Neuronal stem cell (in vitro differentiated cells): ENCODE measurements around the gene CDC42.

Experiments
- DNase-seq: peaks from one replicate; pipeline ENCODE4 v3.0.0-alpha.2; 2013; ENCODE audit warnings: low spot score
- H2AFZ ChIP-seq: one replicate; pipeline ENCODE4 v1.6.1; 2013; ENCODE audit warnings: mild to moderate bottlenecking, low read length, inconsistent platforms
- H2AK5ac ChIP-seq: 2 replicates; pipeline ENCODE4 v1.6.1; 2013; ENCODE audit warnings: low read depth, mild to moderate bottlenecking, inconsistent platforms, low read length, moderate library complexity, mixed read lengths
- H2BK120ac ChIP-seq: 2 replicates; pipeline ENCODE4 v1.6.1; 2013; ENCODE audit warnings: low read depth, mild to moderate bottlenecking, inconsistent platforms, low read length, moderate library complexity, mixed read lengths
- H2BK12ac ChIP-seq: one replicate; pipeline ENCODE4 v1.6.1; 2013; ENCODE audit warnings: low read length, inconsistent platforms
- H2BK15ac ChIP-seq: 2 replicates; pipeline ENCODE4 v1.6.1; 2013; ENCODE audit warnings: mild to moderate bottlenecking, low read length, inconsistent platforms, mixed read lengths
- H2BK5ac ChIP-seq: one replicate; pipeline ENCODE4 v1.6.1; 2013; ENCODE audit warnings: inconsistent platforms, mild to moderate bottlenecking, low read length, moderate library complexity
- H3K14ac ChIP-seq: one replicate; pipeline ENCODE4 v1.6.1; 2013; ENCODE audit warnings: low read length, inconsistent platforms
- H3K18ac ChIP-seq: 2 replicates; pipeline ENCODE4 v1.6.1; 2013; ENCODE audit warnings: low read length, inconsistent platforms
- H3K23ac ChIP-seq: 2 replicates; pipeline ENCODE4 v1.6.1; 2013; ENCODE audit warnings: low read depth, mild to moderate bottlenecking, mixed read lengths, low read length, inconsistent platforms; ENCODE audit not compliant: poor library complexity
- H3K27ac ChIP-seq: replicated peaks from 3 replicates; pipeline ENCODE4 v1.5.1; 2013; ENCODE audit warnings: low read length, inconsistent platforms
- H3K27me3 ChIP-seq, 3 experiments: 2 replicates each; pipeline ENCODE4 v1.6.1; 2013; ENCODE audit warnings: low read length in 3 of 3, mild to moderate bottlenecking in 2 of 3, inconsistent platforms in 1 of 3, low read depth in 1 of 3, mixed read lengths in 1 of 3, moderate library complexity in 1 of 3; ENCODE audit not compliant: control insufficient read depth in 3 of 3, insufficient read depth in 3 of 3
- H3K36me3 ChIP-seq, 2 donors: replicated peaks in 1 of 2; 2 replicates each; pipeline ENCODE4 v1.6.1; 2013; ENCODE audit warnings: low read length in 2 of 2; ENCODE audit not compliant: control insufficient read depth in 2 of 2, insufficient read depth in 2 of 2
- H3K4ac ChIP-seq: 2 replicates; pipeline ENCODE4 v1.6.1; 2013; ENCODE audit warnings: inconsistent platforms, mild to moderate bottlenecking, low read length, moderate library complexity
- H3K4me1 ChIP-seq, 2 donors: 1 replicate in 1 of 2; 2 replicates in 1 of 2; pipeline ENCODE4 v1.6.1; 2013; ENCODE audit warnings: low read length in 2 of 2, low read depth in 1 of 2; ENCODE audit not compliant: control insufficient read depth in 2 of 2, insufficient read depth in 1 of 2
- H3K4me2 ChIP-seq: one replicate; pipeline ENCODE4 v1.6.1; 2013; ENCODE audit warnings: mild to moderate bottlenecking, low read length, inconsistent platforms; ENCODE audit not compliant: insufficient read depth, poor library complexity, severe bottlenecking
- H3K4me3 ChIP-seq, 2 donors: 2 replicates each; pipeline ENCODE4 v1.5.1; 2013; ENCODE audit warnings: low read length in 2 of 2, mild to moderate bottlenecking in 2 of 2, inconsistent platforms in 1 of 2, moderate library complexity in 1 of 2
- H3K79me1 ChIP-seq: one replicate; pipeline ENCODE4 v1.6.1; 2013; ENCODE audit warnings: low read depth, mild to moderate bottlenecking, inconsistent platforms, low read length, moderate library complexity
- H3K9ac ChIP-seq: one replicate; pipeline ENCODE4 v1.6.1; 2013; ENCODE audit warnings: mild to moderate bottlenecking, low read depth, low read length, inconsistent platforms; ENCODE audit not compliant: poor library complexity
- H3K9me3 ChIP-seq, 2 donors: replicated peaks in 1 of 2; 2 replicates each; pipeline versions ENCODE3 to v1.6.1; 2013; ENCODE audit warnings: low read length in 2 of 2, mild to moderate bottlenecking in 2 of 2, inconsistent platforms in 1 of 2, low read depth in 1 of 2, mixed read lengths in 1 of 2, moderate library complexity in 1 of 2; ENCODE audit not compliant: control insufficient read depth in 2 of 2, insufficient read depth in 1 of 2
- H4K8ac ChIP-seq: one replicate; pipeline ENCODE4 v1.6.1; 2013; ENCODE audit warnings: low read depth, mild to moderate bottlenecking, inconsistent platforms, low read length, moderate library complexity
- H4K91ac ChIP-seq: one replicate; pipeline ENCODE4 v1.6.1; 2013; ENCODE audit warnings: low read length, low read depth, mild to moderate bottlenecking, inconsistent platforms; ENCODE audit not compliant: poor library complexity
- WGBS, 2 donors: extraction: QIAGEN DNeasy Blood & Tissue Kit; methylation state at CpG; one replicate each; pipeline ENCODE4 v1.1.7; 2013; ENCODE audit warnings: missing lambda C conversion rate in 2 of 2, mixed read lengths in 1 of 2; ENCODE audit not compliant: insufficient read length in 2 of 2, insufficient replicate concordance in 1 of 2; ENCODE audit errors: extremely low coverage in 2 of 2; 5-methylcytosine and 5-hydroxymethylcytosine counted together

CDC42 gene

DNA sequence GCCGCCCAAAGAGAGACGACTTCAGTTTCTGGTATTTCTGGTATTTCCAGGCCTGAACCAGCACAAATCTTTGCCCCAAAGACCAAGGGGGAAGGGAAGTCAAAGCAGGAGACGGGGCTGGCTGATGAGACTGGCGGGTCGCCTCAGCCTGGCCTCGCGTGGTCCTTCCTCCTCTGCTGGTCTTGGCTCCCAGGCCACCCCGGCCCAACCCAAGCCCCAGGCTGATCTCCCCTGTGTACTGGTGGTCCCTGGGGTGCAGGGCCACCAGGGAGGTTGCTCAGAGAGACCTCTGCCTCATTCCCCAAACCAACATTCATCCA, 70.5 kb downstream of the CDC42 start:
- no peak overlapping the region for H2BK15ac ChIP-seq
- no peak overlapping the region for H2BK12ac ChIP-seq
- no CpG with 5 or more reads among the region's 8 CpGs for WGBS, 2 donors
- no peaks in the 10 kb centered on the region for H3K9me3 ChIP-seq
- H2BK5ac ChIP-seq = no peak overlapping the region
- H3K27ac ChIP-seq = no peak overlapping the region
- no peak overlapping the region for H2AK5ac ChIP-seq
- H3K14ac ChIP-seq = no peak overlapping the region
- H3K18ac ChIP-seq = no peak overlapping the region
- peak overlapping the region; percentile 52 for H4K8ac ChIP-seq
- DNase-seq = no peak
- peaks cover 4 to 7% of the 10 kb centered on the region in 2 donors for H3K36me3 ChIP-seq
- peaks cover 6 to 16% of the 10 kb centered on the region in 2 donors for H3K4me1 ChIP-seq
- no peak overlapping the region for H3K4ac ChIP-seq
- no peak overlapping the region for H3K4me3 ChIP-seq
- no peaks in the 10 kb centered on the region for H3K27me3 ChIP-seq
- no peak overlapping the region for H2AFZ ChIP-seq
- H4K91ac ChIP-seq = no peak overlapping the region
- no peak overlapping the region for H3K23ac ChIP-seq
- H3K4me2 ChIP-seq = no peak overlapping the region
- H2BK120ac ChIP-seq = no peak overlapping the region
- peaks cover 3% of the 10 kb centered on the region for H3K79me1 ChIP-seq
- H3K9ac ChIP-seq = no peak overlapping the region

DNA sequence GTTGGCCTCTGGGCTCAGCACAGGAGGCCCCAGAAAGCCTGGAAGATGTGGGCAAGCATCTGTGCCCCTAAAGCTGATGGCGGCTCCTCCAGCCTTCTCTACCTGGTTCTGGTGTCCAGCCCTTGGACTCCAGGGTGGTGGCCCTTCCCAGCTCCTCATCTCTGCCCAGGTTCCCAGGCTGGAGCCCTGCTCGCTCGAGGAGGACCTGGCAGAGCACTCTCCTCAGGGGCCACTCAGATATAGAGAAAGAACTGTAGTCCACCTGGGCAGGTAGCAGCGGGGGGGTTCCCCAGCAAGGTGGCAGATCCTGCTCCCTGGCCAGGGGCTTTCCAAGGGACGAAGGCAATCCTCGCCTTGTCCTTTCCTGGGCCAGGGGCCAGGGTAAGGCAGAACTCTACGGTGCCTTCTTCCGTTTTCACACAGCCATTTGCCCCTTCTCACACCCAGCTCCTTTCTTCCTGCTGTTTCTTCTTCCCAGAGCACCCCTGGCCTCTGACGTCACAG, 71.4 kb downstream of the CDC42 start:
- H3K27ac ChIP-seq = no peak overlapping the region
- H2BK15ac ChIP-seq = no peak overlapping the region
- H3K9me3 ChIP-seq = no peaks in the 10 kb centered on the region
- no peak overlapping the region for H2BK120ac ChIP-seq
- no CpG with 5 or more reads among the region's 9 CpGs for WGBS, 2 donors
- no peak overlapping the region for H3K4me3 ChIP-seq
- no peak overlapping the region for H3K9ac ChIP-seq
- no peak overlapping the region for H2BK12ac ChIP-seq
- H3K36me3 ChIP-seq = peaks cover 0 to 6% of the 10 kb centered on the region in 2 donors
- H3K4me2 ChIP-seq = no peak overlapping the region
- H4K8ac ChIP-seq = no peak overlapping the region
- no peak overlapping the region for H3K23ac ChIP-seq
- no peak for DNase-seq
- peaks cover 3% of the 10 kb centered on the region for H3K79me1 ChIP-seq
- H2BK5ac ChIP-seq = no peak overlapping the region
- H4K91ac ChIP-seq = no peak overlapping the region
- no peak overlapping the region for H3K18ac ChIP-seq
- H3K4ac ChIP-seq = no peak overlapping the region
- H2AFZ ChIP-seq = no peak overlapping the region
- H3K27me3 ChIP-seq = no peaks in the 10 kb centered on the region
- H2AK5ac ChIP-seq = no peak overlapping the region
- no peak overlapping the region for H3K14ac ChIP-seq
- peaks cover 6 to 16% of the 10 kb centered on the region in 2 donors for H3K4me1 ChIP-seq

DNA sequence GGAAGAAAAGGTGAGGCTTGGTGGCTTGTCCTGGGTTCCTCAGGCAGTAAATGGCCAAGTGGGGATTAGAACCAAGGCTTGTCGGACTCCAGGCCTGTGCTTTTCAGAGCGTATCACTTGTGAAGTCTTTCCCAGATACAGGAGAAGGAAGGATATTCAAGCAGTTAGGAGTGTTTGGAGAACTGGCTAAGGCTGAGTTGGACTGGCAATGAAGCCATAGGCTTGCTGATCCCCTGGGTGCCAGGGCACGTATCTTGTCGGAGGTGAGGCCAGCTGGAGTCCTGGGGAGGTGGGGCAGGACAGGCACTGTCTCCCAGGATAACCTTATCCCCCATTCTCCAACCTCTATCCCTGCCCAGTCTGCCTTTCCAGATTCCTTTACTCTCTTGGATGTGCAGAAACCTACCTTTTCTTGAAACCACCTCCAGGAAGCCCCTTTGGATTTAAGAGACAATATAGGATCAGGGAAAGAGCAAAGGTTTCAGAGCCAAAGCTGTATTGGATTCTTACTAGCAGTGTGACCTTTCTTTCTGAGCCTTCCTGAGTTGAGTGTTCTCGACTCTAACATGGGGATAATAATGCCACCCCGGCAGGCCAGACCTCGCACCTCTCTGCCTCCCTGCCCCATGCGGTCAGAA, 72.2 kb downstream of the CDC42 start:
- Histone ChIP-seq H3K4ac (no peak overlapping the region), H2BK5ac (no peak overlapping the region), H3K36me3 (no peaks in the 10 kb centered on the region), H2BK15ac (no peak overlapping the region), H3K4me2 (no peak overlapping the region), H3K27ac (no peak overlapping the region), H3K79me1 (peaks cover 3% of the 10 kb centered on the region), H2AK5ac (no peak overlapping the region), H3K27me3 (no peaks in the 10 kb centered on the region), H2AFZ (no peak overlapping the region), H2BK120ac (no peak overlapping the region), H3K18ac (no peak overlapping the region), H3K9me3 (no peaks in the 10 kb centered on the region), H2BK12ac (no peak overlapping the region), H4K8ac (no peak overlapping the region), H3K14ac (no peak overlapping the region), H4K91ac (no peak overlapping the region), H3K4me3 (no peak overlapping the region), H3K4me1 (peaks cover 6 to 16% of the 10 kb centered on the region in 2 donors), H3K9ac (no peak overlapping the region), H3K23ac (no peak overlapping the region)
- DNase-seq = no peak
- no CpG with 5 or more reads among the region's 8 CpGs for WGBS, 2 donors

DNA sequence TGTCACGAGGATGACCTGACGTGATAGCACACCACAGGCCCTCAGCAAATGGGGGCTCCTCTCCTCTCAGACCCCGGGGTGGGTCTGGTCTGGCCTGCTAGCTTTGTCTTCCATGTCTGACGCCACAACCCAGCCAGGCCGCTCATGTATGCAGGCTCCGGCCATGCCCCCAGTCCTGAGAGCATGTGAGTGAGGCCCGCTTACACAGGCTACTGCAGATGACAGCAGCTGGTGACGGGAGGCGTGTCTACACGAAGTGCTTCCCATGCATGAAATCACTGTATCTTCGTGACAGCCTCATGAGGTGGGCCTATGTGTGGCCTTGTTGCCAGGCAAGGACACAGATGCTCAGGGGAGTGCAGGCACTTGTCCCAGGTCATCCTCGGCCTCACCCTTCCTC, 74.0 kb downstream of the CDC42 start:
- Histone ChIP-seq H3K4me3 (peak overlapping the region in 1 of 2 donors; percentile 10), H3K14ac (no peak overlapping the region), H3K4ac (no peak overlapping the region), H3K9ac (no peak overlapping the region), H3K18ac (no peak overlapping the region), H2BK15ac (no peak overlapping the region), H2BK12ac (no peak overlapping the region), H3K27me3 (peaks cover 0 to 2% (median 0%) of the 10 kb centered on the region in 3 experiments), H4K8ac (no peak overlapping the region), H3K27ac (no peak overlapping the region), H3K36me3 (no peaks in the 10 kb centered on the region), H3K23ac (no peak overlapping the region), H2AFZ (no peak overlapping the region), H3K79me1 (no peaks in the 10 kb centered on the region), H2AK5ac (no peak overlapping the region), H3K4me1 (peaks cover 4 to 12% of the 10 kb centered on the region in 2 donors), H2BK5ac (no peak overlapping the region), H2BK120ac (no peak overlapping the region), H3K4me2 (no peak overlapping the region), H4K91ac (no peak overlapping the region), H3K9me3 (no peaks in the 10 kb centered on the region)
- WGBS, 2 donors = no CpG with 5 or more reads among the region's 12 CpGs
- no peak for DNase-seq
